Measurements from ENCODE around the gene PTGES.
"Not testable (repeated sequence)": the region's sequence is repeated elsewhere in the genome, so short reads cannot be mapped to it uniquely, and the experiment has no call there.

The PTGES gene

GRCh38 chr9:129752900-129753729 is at the start of gene PTGES:
PTGES (minus strand) TSS chr9:129753042; CDS start chr9:129753012, 30 bp downstream.
- TF ChIP-seq CTCF (IDR thresholded peaks at IDR 0.05; ENCODE audit: low read depth, low read length) = no peak
- H3K4me3 ChIP-seq (ENCODE audit: low read depth, low read length) = peak within 1 kb of the TSS; percentile 54

GRCh38 chr9:129801504-129801903 is 48.7 kb upstream of the PTGES start:
- no peak for TF ChIP-seq CTCF (IDR thresholded peaks at IDR 0.05; ENCODE audit: low read depth, low read length)
- H3K4me3 ChIP-seq (ENCODE audit: low read depth, low read length) = no peak overlapping the region

- no peak for TF ChIP-seq CTCF (IDR thresholded peaks at IDR 0.05; ENCODE audit: low read depth, low read length)
- no peak overlapping the region for H3K4me3 ChIP-seq (ENCODE audit: low read depth, low read length)
Measured at GRCh38 chr9:129798973-129799372, 46.1 kb upstream of the PTGES start.

GRCh38 chr9:129796029-129796428 is 43.2 kb upstream of the PTGES start:
- not testable (repeated sequence) for H3K4me3 ChIP-seq (ENCODE audit: low read depth, low read length)

- no peak for TF ChIP-seq CTCF (IDR thresholded peaks at IDR 0.05; ENCODE audit: low read depth, low read length)
- H3K4me3 ChIP-seq (ENCODE audit: low read depth, low read length) = no peak overlapping the region
Measured at GRCh38 chr9:129794549-129794948, 41.7 kb upstream of the PTGES start.

GRCh38 chr9:129786481-129786880 is 33.6 kb upstream of the PTGES start:
- H3K4me3 ChIP-seq (ENCODE audit: low read depth, low read length) = no peak overlapping the region
- TF ChIP-seq CTCF (IDR thresholded peaks at IDR 0.05; ENCODE audit: low read depth, low read length) = no peak

- TF ChIP-seq CTCF (IDR thresholded peaks at IDR 0.05; ENCODE audit: low read depth, low read length) = no peak
Measured at GRCh38 chr9:129785866-129786265, 33.0 kb upstream of the PTGES start.

GRCh38 chr9:129784970-129785369 is 32.1 kb upstream of the PTGES start:
- not testable (repeated sequence) for H3K4me3 ChIP-seq (ENCODE audit: low read depth, low read length)

More at GRCh38 chr9:129785866-129786265, 33.0 kb upstream of the PTGES start:
- H3K4me3 ChIP-seq (ENCODE audit: low read depth, low read length) = no peak overlapping the region

Data from WI38 (cell line).